HG03139 (cell line): Measurements from ENCODE around the gene PRSS36.

Experiments used
- ATAC-seq: cut with Tn5 transposase; IDR thresholded peaks from one replicate; pipeline ENCODE4 v1.9.1; 2021; ENCODE audit not compliant: unreplicated experiment

Gene PRSS36

GRCh38 chr16:31128711-31129567 is 20.9 kb downstream of the PRSS36 start:
- ATAC-seq, result no peak

DNA sequence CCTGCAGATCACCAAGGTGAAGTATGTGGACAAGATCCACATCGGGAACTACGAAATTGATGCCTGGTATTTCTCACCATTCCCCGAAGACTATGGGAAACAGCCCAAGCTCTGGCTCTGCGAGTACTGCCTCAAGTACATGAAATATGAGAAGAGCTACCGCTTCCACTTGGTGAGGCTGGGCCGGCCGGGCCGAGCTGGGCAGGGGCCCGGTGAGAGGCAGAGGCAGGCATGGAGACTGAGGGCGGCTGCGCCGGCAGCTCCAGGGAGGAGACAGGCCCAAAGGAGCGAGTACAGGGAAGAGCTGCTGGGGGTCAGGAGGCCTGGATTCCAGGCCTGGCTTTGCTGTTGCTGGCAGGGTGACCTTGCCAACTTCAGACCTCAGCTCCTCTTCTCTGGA is 22.7 kb downstream of the PRSS36 start:
- no peak for ATAC-seq

DNA sequence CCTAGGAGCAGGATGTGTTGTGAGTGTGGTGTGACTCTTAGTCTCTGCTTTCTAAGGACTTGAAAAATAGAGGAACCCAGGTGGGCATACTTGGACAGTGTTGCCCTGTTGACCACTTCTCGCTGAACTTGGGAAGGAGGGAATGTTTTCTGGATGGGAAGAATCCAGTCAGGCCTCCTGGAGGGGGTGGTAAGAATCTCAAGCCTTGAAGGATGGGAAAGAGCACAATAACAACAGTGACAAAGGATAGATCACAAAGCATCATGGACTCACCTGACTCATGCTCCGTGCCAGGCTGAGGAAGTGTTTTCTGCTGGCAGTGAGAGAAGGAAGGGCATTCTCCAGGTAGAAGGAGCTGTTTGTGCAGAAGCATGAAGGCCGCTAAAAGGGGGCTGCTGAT is 24.0 kb downstream of the PRSS36 start:
- no peak for ATAC-seq

- no peak for ATAC-seq
Observed at GRCh38 chr16:31120129-31120528, 29.7 kb downstream of the PRSS36 start.

GRCh38 chr16:31118223-31119155 is 31.4 kb downstream of the PRSS36 start:
- ATAC-seq, result no peak

DNA sequence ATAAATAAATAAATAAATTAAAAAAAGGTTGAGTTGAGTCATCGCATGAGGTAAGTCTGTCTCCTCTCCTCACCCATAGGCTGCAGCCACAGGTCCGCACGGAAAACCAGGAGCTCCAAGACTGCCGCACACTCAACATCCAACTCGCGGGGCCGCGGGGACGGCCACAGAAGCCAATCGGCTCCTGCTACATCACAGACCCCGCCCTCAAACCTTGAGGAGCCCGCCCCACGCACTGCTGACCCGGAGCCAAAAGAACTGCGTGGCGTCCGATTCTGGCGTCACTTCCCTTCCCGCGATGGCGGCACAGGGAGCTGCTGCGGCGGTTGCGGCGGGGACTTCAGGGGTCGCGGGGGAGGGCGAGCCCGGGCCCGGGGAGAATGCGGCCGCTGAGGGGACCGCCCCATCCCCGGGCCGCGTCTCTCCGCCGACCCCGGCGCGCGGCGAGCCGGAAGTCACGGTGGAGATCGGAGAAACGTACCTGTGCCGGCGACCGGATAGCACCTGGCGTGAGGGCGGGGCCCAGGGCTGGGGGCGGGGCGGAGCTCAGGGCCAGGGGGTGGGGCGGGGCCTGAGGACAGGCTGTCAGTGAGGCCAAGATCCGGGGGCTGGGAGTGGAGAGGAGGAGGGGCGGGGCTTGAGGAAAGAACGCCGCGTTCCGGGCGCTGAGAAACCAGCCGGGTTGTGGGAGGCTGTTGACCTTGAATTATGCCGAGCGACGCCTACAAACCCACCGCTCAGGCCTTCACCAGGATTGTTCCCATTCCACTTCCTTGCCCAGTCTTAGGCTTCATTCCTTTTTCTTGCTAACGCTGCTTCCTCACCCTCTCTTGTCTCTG is 32.3 kb downstream of the PRSS36 start, which contains the start of gene KAT8:
Gene KAT8 (plus strand): TSS at position 281 of the 839 bp plus-strand sequence. CDS start 18 bp downstream, at position 299.
- peak; percentile 85 for ATAC-seq

DNA sequence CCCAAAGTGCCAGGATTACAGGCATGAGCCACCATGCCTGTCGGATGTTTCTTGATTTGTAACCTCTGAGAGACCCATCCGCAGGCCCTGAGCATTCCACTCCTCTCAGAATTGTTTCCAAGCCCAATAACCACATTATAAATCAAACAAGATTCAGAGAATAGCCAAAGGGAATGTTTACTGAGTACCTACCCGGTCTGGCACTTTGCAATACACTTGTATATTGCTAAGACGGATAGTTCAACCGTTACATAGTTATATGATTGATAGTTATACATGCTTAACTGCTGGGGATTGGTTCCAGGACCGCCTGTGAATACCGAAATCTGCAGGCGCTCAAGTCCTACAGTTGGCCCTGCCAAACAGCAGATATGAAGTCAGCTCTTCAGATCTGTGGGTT is 35.4 kb downstream of the PRSS36 start:
- ATAC-seq, result no peak

DNA sequence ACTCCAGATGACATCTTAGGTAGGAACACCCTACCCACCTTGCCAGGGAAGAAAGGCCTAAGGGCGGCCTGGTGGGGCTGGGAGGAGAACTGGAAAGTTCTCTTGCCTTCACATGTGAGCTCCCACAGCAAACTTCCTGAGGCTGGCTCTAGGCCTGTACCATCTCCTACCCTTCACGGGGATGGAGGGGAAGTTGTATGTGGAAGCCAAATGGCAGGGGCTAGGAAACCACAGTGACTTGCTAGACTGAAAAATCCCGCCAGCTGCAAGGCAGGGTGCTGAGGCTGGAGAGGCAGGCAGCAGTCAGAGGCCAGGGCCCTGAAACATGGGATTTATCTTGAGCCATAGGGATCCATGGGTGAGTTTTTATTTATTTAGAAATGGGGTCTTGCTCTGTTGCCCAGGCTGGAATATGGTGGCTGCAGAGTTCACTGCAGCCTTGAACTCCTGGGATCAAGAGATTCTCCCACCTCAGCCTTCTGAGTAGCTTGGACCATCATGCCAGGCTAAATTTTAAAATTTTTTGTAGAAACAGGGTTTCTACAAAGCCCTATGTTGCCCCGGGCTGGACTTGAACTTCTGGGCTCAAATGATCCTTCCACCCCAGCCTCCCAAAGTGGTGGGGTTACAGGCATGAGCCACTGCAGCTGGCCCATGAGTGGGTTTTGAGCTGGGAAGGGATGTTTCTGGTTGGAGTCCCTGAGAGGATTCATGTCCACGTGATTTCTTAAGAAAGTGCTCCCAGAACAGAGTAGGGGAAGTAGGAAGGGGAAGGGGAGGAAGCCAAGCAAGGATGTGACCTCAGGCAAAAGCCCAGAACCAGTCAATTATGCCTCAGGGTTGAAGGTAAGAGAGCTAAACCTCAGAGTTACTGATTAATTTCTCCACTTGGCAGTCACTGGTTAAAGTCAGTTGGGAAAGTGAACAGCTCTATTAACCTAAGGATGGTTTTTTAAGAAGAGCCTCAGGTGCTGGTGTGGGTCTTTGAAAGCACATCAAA is 36.4 kb downstream of the PRSS36 start:
- no peak for ATAC-seq

- ATAC-seq, result no peak
Observed at GRCh38 chr16:31112711-31113110, 37.2 kb downstream of the PRSS36 start.

GRCh38 chr16:31111881-31112466 is 37.9 kb downstream of the PRSS36 start:
- ATAC-seq, result no peak

- no peak for ATAC-seq
Observed at GRCh38 chr16:31110106-31111034, 39.5 kb downstream of the PRSS36 start.

DNA sequence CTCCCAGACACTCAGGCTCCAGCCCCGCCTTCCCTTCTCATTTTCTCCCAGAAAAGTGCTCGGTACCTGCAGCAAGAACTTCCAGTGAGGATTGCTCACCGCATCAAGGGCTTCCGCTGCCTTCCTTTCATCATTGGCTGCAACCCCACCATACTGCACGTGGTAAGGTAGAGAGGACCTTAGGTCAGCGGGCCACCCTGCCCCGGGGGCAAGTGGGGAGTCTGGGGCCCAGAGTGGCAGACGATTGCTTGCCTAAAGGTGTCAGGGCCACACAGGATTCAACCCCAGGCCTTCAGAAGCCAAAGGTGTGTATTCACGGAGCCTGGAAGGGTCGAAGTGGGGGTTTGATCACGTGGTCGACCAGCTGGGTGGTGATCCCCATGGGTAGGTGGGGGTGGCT is 40.2 kb downstream of the PRSS36 start:
- ATAC-seq, result no peak

- ATAC-seq, result no peak
Observed at GRCh38 chr16:31108794-31109558, 40.9 kb downstream of the PRSS36 start.

- ATAC-seq, result peak; percentile 70
Observed at GRCh38 chr16:31108035-31108793, 41.7 kb downstream of the PRSS36 start, which contains the start of gene BCKDK. TSS of gene BCKDK (plus strand) at chr16:31108386. CDS start at chr16:31109224, 838 bp downstream.

DNA sequence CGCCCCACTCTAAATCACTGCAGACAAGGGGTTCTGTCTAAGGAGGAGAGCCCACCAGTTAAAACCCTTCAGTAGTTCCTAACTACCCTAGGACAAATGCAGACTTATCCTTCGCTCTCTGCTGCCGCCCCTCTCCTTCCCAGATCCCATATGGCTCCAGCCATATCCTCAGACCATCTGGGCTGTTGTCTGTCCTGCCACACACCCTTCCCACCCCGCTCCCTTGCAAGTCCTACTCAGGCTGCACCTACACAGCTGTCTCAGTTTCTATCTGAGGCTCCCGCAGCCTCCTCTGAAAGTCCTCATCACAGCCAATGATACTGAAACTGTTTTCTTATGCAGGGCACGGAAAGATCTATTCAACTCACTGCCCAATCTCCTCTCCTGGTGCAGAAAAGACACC is 42.4 kb downstream of the PRSS36 start:
- ATAC-seq, result no peak
